NCI-H524 (cell line): Measurements from ENCODE around the gene CSTF2T.
"Not testable (repeated sequence)": the region's sequence is repeated elsewhere in the genome, so short reads cannot be mapped to it uniquely, and the experiment has no call there.

ENCODE experiments used
- DNase-seq, 2 experiments: peaks; one replicate each; lab custom pipeline; 2025; lab: John Stamatoyannopoulos, UW

CSTF2T gene

GRCh38 chr10:51696251-51696650, 3.1 kb downstream of the CSTF2T start:
- no peak for DNase-seq

GRCh38 chr10:51694086-51694768, 5.2 kb downstream of the CSTF2T start:
- DNase-seq, result no peak

- no peak for DNase-seq
Measured at GRCh38 chr10:51691135-51691534, 8.3 kb downstream of the CSTF2T start.

- DNase-seq, result no peak
Measured at GRCh38 chr10:51689536-51689935, 9.9 kb downstream of the CSTF2T start.

- DNase-seq, result not testable (repeated sequence)
Measured at GRCh38 chr10:51688826-51689225, 10.6 kb downstream of the CSTF2T start.

- DNase-seq, result no peak
Measured at GRCh38 chr10:51687296-51687695, 12.1 kb downstream of the CSTF2T start.

GRCh38 chr10:51685768-51686167, 13.6 kb downstream of the CSTF2T start:
- DNase-seq, result no peak

GRCh38 chr10:51683031-51683691, 16.2 kb downstream of the CSTF2T start:
- DNase-seq, result no peak

GRCh38 chr10:51679841-51680240, 19.6 kb downstream of the CSTF2T start:
- no peak for DNase-seq

- no peak for DNase-seq
Measured at GRCh38 chr10:51675088-51675487, 24.3 kb downstream of the CSTF2T start.

GRCh38 chr10:51672039-51672535, 27.3 kb downstream of the CSTF2T start:
- no peak for DNase-seq

- DNase-seq, result no peak
Measured at GRCh38 chr10:51669041-51669440, 30.4 kb downstream of the CSTF2T start.

- DNase-seq, result no peak
Measured at GRCh38 chr10:51668336-51668689, 31.1 kb downstream of the CSTF2T start.

GRCh38 chr10:51667678-51668335, 31.6 kb downstream of the CSTF2T start:
- no peak for DNase-seq

GRCh38 chr10:51666456-51666855, 32.9 kb downstream of the CSTF2T start:
- no peak for DNase-seq

- DNase-seq, result no peak
Measured at GRCh38 chr10:51663086-51663485, 36.3 kb downstream of the CSTF2T start.

- no peak for DNase-seq
Measured at GRCh38 chr10:51659344-51659743, 40.1 kb downstream of the CSTF2T start.

- DNase-seq, result no peak
Measured at GRCh38 chr10:51658000-51658399, 41.4 kb downstream of the CSTF2T start.

- no peak for DNase-seq
Measured at GRCh38 chr10:51656503-51656902, 42.9 kb downstream of the CSTF2T start.

- no peak for DNase-seq
Measured at GRCh38 chr10:51654918-51655317, 44.5 kb downstream of the CSTF2T start.

- no peak for DNase-seq
Measured at GRCh38 chr10:51653025-51653424, 46.4 kb downstream of the CSTF2T start.

- no peak for DNase-seq
Measured at GRCh38 chr10:51651063-51651462, 48.3 kb downstream of the CSTF2T start.

- no peak for DNase-seq
Measured at GRCh38 chr10:51649064-51649463, 50.3 kb downstream of the CSTF2T start.
